Ishikawa (cell line): ENCODE measurements around the gene RALGPS1.
A peak's percentile ranks its signal among the peaks of the same experiment; 100 is the strongest.

Experiments used
- CEBPB ChIP-seq: IDR thresholded peaks from 2 replicates; pipeline ENCODE4 v1.6.1; 2012
- CREB1 ChIP-seq: IDR thresholded peaks from 2 replicates; pipeline ENCODE4 v1.6.1; 2012; ENCODE audit warnings: low read depth
- EGR1 ChIP-seq: IDR thresholded peaks from 2 replicates; pipeline ENCODE4 v1.6.1; 2012
- EP300 ChIP-seq: IDR thresholded peaks from 2 replicates; pipeline ENCODE4 v1.6.1; 2012; ENCODE audit warnings: borderline replicate concordance
- FOXM1 ChIP-seq: IDR thresholded peaks from 2 replicates; pipeline ENCODE4 v1.6.1; 2012; ENCODE audit warnings: low read depth, borderline replicate concordance
- MAX ChIP-seq: IDR thresholded peaks from 2 replicates; pipeline ENCODE4 v1.6.1; 2012
- NFIC ChIP-seq: IDR thresholded peaks from 2 replicates; pipeline ENCODE4 v1.6.1; 2012
- RAD21 ChIP-seq: IDR thresholded peaks from 2 replicates; pipeline ENCODE4 v1.6.1; 2012; ENCODE audit warnings: low read depth
- REST ChIP-seq: IDR thresholded peaks from 2 replicates; pipeline ENCODE4 v1.6.1; 2012; ENCODE audit warnings: low read depth, mild to moderate bottlenecking
- TAF1 ChIP-seq: IDR thresholded peaks from 2 replicates; pipeline ENCODE4 v1.6.1; 2012; ENCODE audit warnings: low read depth, mild to moderate bottlenecking
- TCF12 ChIP-seq: IDR thresholded peaks from 2 replicates; pipeline ENCODE4 v1.6.1; 2012; ENCODE audit warnings: low read depth
- TEAD4 ChIP-seq: IDR thresholded peaks from 2 replicates; pipeline ENCODE4 v1.6.1; 2012
- USF1 ChIP-seq: IDR thresholded peaks from 2 replicates; pipeline ENCODE4 v1.6.1; 2012
- YY1 ChIP-seq: IDR thresholded peaks from 2 replicates; pipeline ENCODE4 v1.6.1; 2012; ENCODE audit warnings: low read depth
- ZBTB7A ChIP-seq: IDR thresholded peaks from 2 replicates; pipeline ENCODE4 v1.6.1; 2012; ENCODE audit warnings: low read depth

RALGPS1 gene

GRCh38 chr9:127112056-127112455, 197.5 kb downstream of the RALGPS1 start:
- TF ChIP-seq USF1 (no peak), MAX (peak; percentile 69), NFIC (peak; percentile 72), CREB1 (peak; percentile 38; the same call in 1 of the 2 replicates), TCF12 (peak; percentile 72), CEBPB (no peak), REST (no peak), ZBTB7A (peak; percentile 72; the same call in 1 of the 2 replicates), YY1 (0 out of 2 replicates have a peak, but pooled peaks have one; percentile 13), EGR1 (peak; percentile 47; the same call in 1 of the 2 replicates), EP300 (peak; percentile 59; the same call in 1 of the 2 replicates)

- no peak for TF ChIP-seq ZBTB7A
- TF ChIP-seq MAX: no peak
- TF ChIP-seq CEBPB: no peak
- no peak for TF ChIP-seq EGR1
Measured at GRCh38 chr9:127112735-127113161, 198.2 kb downstream of the RALGPS1 start.

- TF ChIP-seq CREB1 (no peak), CEBPB (no peak), RAD21 (no peak), MAX (no peak), EGR1 (no peak), TCF12 (no peak), TAF1 (no peak), YY1 (no peak), EP300 (no peak), REST (no peak), ZBTB7A (no peak), NFIC (no peak), FOXM1 (no peak), USF1 (no peak), TEAD4 (no peak)
Measured at GRCh38 chr9:127113191-127113972, 198.8 kb downstream of the RALGPS1 start.

- TF ChIP-seq FOXM1 (no peak), USF1 (no peak), TEAD4 (no peak), CREB1 (no peak), REST (no peak), ZBTB7A (no peak), EP300 (no peak), CEBPB (no peak), TAF1 (no peak), YY1 (no peak), RAD21 (no peak), EGR1 (no peak), NFIC (no peak), MAX (no peak), TCF12 (no peak)
Measured at GRCh38 chr9:127114606-127115005, 200.0 kb downstream of the RALGPS1 start.
